SK-N-MC (cell line): Measurements from ENCODE around the gene TSPAN15.

Source experiments
- DNase-seq: peaks from one replicate; pipeline ENCODE4 v3.0.0-alpha.2; 2011; ENCODE audit warnings: low read depth, low spot score
- H3K27ac ChIP-seq: fragments of 200-600 bp; sonication (generic); 2 replicates; pipeline ENCODE4 v1.5.1; 2016; ENCODE audit warnings: mixed run types
- H3K36me3 ChIP-seq: fragments of 200-600 bp; sonication (generic); 2 replicates; pipeline ENCODE4 v1.6.1; 2017; ENCODE audit warnings: antibody characterized with exemption, low read length, mixed read lengths; ENCODE audit not compliant: insufficient read depth
- H3K4me3 ChIP-seq: fragments of 200-600 bp; sonication (generic); 2 replicates; pipeline ENCODE4 v1.5.1; 2016
- H3K9ac ChIP-seq: fragments of 200-600 bp; sonication (generic); 2 replicates; pipeline ENCODE4 v1.8.0; 2017; ENCODE audit warnings: mixed run types, mixed read lengths; ENCODE audit not compliant: insufficient read length
- H3K9me3 ChIP-seq: fragments of 200-600 bp; sonication (generic); 2 replicates; pipeline ENCODE4 v1.6.1; 2017; ENCODE audit warnings: low read depth, mild to moderate bottlenecking, antibody characterized with exemption, low read length, moderate library complexity, mixed read lengths
- EZH2 ChIP-seq: fragments of 200-600 bp; sonication (generic); IDR thresholded peaks from one replicate; pipeline ENCODE4 v1.6.1; 2017; ENCODE audit warnings: antibody characterized with exemption
- FOXP2 ChIP-seq: optimal IDR thresholded peaks from 2 replicates; pipeline ENCODE3; 2011; ENCODE audit warnings: mild to moderate bottlenecking, moderate library complexity; ENCODE audit not compliant: insufficient read depth; ENCODE audit errors: extremely low read length, control extremely low read depth
- POLR2AphosphoS5 ChIP-seq: IDR thresholded peaks from 2 replicates; pipeline ENCODE4 v1.6.1; 2012; ENCODE audit warnings: mild to moderate bottlenecking, low read depth, low read length, borderline replicate concordance

TSPAN15 gene

DNA sequence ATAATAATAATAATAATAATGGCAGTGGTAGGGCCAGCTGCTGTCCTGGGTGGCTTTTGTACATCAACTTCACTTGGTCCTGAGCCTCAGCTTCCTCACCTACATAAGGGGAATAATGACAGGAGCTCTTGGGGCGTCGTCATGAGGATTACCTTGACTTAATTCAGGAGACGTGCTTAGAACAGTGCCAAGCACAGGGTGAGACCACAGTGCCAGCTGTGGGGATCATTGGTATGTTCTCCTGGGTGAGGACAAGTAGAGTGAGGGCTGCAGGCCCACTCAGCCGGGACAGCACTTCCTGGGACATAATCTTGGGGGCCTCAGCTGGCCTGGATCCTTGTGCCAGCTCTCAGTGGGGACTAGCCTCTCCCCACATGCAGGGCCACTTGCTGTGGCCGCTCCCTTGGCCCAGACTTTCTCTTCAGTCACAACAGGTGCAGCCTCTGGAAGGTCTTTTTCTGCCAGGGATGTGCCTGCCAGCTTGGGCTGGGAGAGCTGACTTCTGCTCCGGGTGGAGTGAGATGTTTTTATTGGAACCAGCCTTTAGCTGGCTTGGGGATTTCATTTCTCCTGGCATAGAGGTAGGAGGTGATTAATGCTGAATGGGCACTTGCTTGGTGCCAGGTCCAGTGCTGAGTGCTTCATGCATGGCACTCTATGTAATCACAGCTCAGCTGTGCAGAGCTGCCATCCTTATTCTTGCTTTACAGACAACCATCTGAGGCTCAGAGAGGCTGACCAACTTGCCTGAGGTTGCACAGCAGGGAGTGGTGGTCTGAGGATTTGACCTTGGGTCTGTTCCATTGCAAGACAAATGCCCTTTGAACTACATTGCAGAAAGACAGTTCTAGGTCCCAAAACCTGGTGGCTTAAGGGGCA, 45.3 kb downstream of the TSPAN15 start:
- Histone ChIP-seq H3K27ac (no peak overlapping the region), H3K9ac (no peak overlapping the region), H3K9me3 (no peaks in the 10 kb centered on the region), H3K36me3 (no peaks in the 10 kb centered on the region), H3K4me3 (no peak overlapping the region)
- TF ChIP-seq EZH2 (no peak), FOXP2 (no peak), POLR2AphosphoS5 (no peak)
- no peak for DNase-seq

DNA sequence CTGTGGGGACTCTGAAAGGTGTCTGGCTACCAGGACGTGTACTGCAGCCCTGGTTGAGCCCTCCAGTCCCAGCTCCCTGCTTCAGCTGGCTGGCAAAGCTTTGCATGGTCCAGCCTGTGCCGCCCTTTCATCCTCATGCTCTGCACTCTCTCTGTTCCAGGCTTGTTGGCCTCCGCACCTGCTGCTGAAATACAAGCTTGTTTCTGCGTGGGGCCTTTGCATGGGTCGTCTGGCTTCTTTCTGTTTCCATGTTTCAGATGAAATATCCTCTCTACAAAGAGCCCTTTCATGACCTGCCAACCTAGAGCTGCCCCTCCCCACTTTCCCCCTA, 45.9 kb downstream of the TSPAN15 start:
- Histone ChIP-seq H3K9ac (no peak overlapping the region), H3K4me3 (no peak overlapping the region), H3K36me3 (no peaks in the 10 kb centered on the region), H3K9me3 (no peaks in the 10 kb centered on the region), H3K27ac (no peak overlapping the region)
- DNase-seq = no peak
- no peak for TF ChIP-seq EZH2
- TF ChIP-seq FOXP2 = no peak
- no peak for TF ChIP-seq POLR2AphosphoS5

DNA sequence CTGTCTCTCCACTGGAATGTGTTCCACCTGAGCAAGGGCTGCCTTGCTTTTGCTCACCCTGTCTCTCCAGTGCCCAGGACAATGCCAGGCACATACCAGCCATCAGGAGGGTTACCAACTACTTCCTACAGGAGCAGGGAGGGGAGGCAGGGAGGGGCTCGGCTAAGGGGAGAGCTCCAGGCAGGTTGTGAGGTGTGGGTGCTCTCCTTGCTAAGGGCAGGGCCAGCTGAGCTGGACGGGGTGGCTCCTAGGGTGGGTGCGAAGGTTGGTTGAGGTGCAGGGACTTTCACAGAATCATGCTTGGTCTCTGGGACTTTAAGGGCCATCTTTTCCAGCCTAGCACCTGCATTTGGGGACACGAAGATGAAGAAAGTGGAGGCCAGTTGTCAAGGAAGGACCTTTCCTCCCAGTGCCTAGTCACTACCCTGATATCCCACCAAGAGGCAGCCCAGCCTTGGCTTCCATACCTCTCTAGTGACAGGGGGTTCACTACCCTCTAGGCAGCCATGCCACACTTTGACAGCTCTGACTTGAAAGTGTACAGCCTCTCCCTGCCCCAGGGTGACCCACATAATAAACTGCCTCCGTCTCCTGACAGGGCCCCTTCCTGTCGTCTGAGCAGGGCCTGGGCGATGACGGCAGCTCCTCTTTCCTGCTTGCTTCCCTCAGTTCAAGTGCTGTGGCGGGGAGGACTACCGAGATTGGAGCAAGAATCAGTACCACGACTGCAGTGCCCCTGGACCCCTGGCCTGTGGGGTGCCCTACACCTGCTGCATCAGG, 46.5 kb downstream of the TSPAN15 start:
- H3K9me3 ChIP-seq = no peaks in the 10 kb centered on the region
- no peak overlapping the region for H3K4me3 ChIP-seq
- no peak for DNase-seq
- no peak for TF ChIP-seq POLR2AphosphoS5
- TF ChIP-seq FOXP2 = no peak
- no peak for TF ChIP-seq EZH2
- no peak overlapping the region for H3K9ac ChIP-seq
- H3K27ac ChIP-seq = no peak overlapping the region
- H3K36me3 ChIP-seq = no peaks in the 10 kb centered on the region

DNA sequence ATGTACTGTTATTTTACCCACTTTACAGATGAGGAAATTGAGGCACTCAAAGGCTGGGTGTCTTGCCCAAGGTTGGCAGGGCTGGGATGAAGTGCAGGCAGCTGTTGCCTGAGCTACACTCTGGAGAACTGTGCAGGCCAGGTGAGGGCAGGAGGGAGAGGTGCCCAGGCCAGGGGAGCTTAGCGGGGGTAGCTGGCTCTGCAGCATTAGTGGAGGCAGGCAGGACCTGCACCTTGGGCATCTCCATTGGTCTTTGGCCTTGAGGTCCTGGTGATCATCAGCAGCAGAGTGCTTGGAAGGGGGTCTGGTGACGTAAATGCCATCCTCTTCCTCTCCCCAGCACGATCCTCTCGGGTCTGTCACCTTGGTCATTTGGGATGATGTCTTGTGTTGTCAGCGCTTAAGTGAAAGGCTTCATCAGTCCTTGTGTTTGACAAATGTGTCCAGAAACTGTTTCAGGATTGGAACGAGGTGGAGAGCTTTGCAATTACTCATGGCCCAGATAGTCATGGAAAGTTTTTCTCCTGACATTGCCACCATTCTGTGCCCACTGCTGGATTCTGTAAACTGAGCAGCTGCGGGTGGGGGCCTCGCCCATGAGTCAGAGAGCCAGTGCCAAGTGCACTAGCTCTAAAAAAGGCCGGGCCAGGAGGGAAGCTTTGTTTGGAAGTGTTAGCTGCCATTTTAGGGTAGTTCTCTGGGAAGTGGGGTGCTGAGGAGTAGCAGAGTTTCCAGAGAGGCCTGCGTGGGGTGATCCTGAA, 47.6 kb downstream of the TSPAN15 start:
- H3K36me3 ChIP-seq = no peaks in the 10 kb centered on the region
- TF ChIP-seq EZH2 (no peak), FOXP2 (no peak), POLR2AphosphoS5 (no peak)
- H3K4me3 ChIP-seq = no peak overlapping the region
- DNase-seq = no peak
- H3K27ac ChIP-seq = no peak overlapping the region
- H3K9me3 ChIP-seq = no peaks in the 10 kb centered on the region
- no peak overlapping the region for H3K9ac ChIP-seq

DNA sequence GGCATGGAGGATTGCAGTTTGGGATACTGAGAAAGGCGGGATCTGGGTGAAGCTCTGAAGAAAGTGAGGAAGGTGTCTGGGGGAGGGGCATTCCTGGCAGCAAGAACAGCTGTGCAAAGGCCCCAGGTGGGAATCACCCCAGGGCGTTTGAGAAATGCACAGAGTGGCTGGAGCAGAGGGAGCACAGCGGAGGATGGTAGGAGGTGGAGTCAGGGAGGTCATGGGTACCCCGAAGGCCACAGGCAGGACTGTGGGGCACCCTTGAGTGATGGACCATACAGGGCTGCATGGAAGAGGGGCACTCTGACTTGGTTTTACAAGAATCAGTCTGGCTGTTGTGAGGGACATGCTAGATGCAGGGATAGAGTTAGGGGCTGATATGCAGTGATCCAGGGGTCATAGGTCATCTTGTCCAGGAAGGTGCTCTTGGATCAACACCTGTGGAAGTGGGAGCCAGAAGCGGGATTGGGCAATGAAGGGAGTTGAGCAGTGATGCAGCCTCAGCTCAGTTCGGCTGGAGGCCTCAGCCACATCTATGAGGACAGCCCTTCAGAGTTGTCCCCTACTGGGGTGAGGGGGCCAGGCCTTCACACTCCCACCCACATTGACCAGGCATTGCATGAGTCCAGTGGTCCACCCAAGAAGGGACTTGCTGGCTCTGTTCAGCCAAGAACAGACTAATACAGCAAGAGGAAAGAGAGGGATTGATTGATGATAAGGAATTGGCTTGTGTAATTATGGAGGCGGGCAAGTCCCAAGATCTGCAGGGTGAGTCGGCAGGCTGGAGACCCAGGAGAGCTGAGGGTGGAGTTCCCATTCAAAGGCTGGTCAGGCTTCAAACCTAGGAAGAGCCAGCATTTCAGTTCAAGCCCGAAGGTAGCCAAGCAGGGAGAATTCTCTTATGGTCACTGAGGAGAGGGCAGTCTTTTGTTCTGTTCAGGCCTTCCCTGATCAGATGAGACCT, 48.7 kb downstream of the TSPAN15 start:
- Histone ChIP-seq H3K36me3 (no peaks in the 10 kb centered on the region), H3K9ac (no peak overlapping the region), H3K4me3 (no peak overlapping the region), H3K27ac (no peak overlapping the region), H3K9me3 (no peaks in the 10 kb centered on the region)
- TF ChIP-seq EZH2 (no peak), FOXP2 (no peak), POLR2AphosphoS5 (no peak)
- DNase-seq = no peak

DNA sequence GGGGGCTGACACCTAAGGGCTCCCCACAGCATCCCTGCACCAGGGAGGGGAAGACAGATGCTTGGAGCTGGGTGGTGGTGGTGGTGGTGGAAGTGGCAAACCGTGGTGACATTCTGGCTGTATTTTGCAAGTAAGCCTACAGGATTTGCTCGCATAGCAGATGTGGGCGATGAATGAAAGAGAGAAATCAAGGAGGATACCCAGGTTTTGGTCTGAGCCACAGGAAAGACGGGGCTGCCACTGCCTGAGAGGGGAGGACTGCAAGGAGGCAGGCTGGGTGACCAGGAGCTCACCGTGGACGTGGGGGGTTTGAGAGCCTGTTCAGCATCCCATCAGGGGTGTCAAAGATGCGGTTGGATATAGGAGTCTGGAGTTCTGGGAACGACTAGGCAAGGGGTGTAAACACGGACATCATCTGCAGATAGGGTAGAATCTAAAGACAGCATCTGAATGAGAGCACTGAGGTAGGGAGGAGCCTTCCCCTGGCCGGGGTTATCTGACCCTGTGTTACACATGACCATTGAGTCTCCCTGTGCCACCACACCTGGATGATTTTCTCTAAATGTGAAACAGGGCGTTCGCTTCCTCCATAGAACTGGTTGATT, 49.7 kb downstream of the TSPAN15 start:
- TF ChIP-seq EZH2 (no peak), POLR2AphosphoS5 (no peak), FOXP2 (no peak)
- no peak overlapping the region for H3K27ac ChIP-seq
- no peak overlapping the region for H3K4me3 ChIP-seq
- H3K9ac ChIP-seq = no peak overlapping the region
- no peaks in the 10 kb centered on the region for H3K36me3 ChIP-seq
- DNase-seq = no peak
- no peaks in the 10 kb centered on the region for H3K9me3 ChIP-seq

DNA sequence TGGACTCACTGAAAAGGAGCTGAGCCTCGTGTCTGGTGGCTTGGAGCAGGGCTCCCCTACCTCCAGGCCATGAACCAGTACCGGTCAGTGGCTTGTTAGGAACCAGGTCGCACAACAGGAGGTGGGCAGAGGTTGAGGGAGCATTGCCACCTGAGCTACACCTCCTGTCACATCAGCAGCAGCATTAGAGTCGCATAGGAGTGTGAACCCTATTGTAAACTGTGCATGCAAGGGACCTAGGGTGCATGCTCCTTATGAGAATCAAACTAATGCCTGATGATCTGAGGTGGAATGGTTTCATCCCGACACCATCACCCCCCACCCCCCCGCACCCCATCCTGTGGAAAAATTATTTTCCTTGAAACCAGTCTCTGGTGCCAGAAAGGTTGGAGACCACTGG, 50.4 kb downstream of the TSPAN15 start:
- DNase-seq = no peak
- H3K36me3 ChIP-seq = no peaks in the 10 kb centered on the region
- TF ChIP-seq FOXP2 = no peak
- no peak for TF ChIP-seq POLR2AphosphoS5
- H3K9me3 ChIP-seq = no peaks in the 10 kb centered on the region
- no peak overlapping the region for H3K9ac ChIP-seq
- no peak overlapping the region for H3K4me3 ChIP-seq
- H3K27ac ChIP-seq = no peak overlapping the region
